Activated CD4-positive, alpha-beta T cell treated with anti-CD3 and anti-CD28 coated beads, Interleukin-2, Interleukin-4, amounts not matched to agents 100 ng/mL and 50 ng/mL, durations not matched to agents 16 hours and 8 hours (primary cell): ENCODE data around the gene MCEMP1.

ENCODE experiments used
- DNase-seq: peaks from one replicate; pipeline ENCODE4 v3.0.0-alpha.2; 2020; ENCODE audit warnings: low spot score

MCEMP1 gene, protein sequence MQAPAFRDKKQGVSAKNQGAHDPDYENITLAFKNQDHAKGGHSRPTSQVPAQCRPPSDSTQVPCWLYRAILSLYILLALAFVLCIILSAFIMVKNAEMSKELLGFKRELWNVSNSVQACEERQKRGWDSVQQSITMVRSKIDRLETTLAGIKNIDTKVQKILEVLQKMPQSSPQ

DNA sequence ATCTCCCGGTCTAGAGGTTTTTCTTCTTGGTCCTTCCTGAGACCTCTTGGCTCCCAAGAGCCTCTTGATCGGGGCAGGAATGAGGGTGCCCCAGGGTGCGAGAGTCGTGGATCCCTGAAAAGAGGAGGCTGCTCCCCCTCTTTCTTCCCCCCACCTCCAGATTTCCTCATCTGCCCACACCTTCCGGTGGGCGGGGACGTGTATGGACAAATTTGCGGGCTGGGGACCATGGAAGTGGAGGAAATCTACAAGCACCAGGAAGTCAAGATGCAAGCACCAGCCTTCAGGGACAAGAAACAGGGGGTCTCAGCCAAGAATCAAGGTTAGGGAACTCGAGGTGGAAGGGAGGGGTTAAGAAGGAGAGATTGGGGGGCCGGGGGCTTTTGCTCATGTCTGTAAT, at the start of gene MCEMP1:
Gene MCEMP1, plus strand, starts transcription at position 237 of the 400 bp plus-strand sequence. Its CDS starts 31 bp downstream, at position 268.
- DNase-seq: no peak

DNA sequence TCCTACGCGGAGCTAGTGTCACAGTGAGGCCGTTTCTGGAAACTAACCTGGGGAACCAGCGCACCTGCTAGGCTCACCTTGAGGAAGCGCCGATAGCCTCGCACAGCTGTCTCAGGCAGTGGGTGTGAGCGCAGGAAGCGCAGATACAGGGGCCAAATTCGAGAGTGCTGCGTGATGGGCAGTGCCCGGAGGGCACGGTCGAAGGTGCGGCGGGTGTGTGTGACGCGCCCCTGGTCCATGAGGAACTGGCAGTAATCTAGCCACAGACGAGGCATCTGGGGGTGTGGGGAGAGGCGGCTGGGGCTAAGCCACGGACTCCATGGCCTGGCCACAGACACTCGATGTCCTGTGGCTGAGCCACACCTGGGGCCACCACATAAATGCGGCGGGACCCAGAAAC, 49.7 kb upstream of the MCEMP1 start:
- no peak for DNase-seq

DNA sequence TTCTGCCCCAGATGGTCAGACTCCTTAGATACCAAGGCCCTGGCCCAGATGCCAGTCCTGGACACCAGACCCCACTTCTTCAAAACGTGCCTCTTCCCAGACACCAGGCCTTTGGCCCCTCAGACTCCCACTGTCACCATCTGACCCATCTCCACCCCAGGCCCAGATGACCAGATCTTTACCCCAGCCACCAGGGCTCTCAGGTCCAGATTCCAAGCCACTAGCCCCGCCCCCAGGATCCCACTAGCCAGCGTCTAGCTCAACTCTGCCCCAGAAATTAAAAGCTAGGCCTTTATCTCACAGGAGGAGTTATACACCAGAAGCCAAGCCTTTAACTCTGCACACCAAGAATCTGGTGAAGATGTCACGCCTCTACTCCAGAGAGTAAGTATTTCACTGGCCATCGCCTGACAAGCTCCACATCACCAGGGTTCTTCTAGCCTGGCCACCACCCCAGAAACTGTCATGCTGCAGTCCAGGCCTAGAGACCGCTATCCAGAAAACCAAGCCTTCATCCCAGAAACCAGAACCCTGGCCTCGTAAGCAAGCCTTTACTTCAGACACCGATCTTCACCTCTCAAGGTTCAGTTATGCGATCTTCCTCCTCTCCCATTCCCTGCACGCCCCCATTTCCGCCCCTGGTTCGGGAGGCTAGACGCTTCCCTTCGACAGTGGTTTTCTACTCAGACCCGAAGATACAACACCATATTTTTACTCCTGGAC, 48.1 kb upstream of the MCEMP1 start:
- DNase-seq: no peak

DNA sequence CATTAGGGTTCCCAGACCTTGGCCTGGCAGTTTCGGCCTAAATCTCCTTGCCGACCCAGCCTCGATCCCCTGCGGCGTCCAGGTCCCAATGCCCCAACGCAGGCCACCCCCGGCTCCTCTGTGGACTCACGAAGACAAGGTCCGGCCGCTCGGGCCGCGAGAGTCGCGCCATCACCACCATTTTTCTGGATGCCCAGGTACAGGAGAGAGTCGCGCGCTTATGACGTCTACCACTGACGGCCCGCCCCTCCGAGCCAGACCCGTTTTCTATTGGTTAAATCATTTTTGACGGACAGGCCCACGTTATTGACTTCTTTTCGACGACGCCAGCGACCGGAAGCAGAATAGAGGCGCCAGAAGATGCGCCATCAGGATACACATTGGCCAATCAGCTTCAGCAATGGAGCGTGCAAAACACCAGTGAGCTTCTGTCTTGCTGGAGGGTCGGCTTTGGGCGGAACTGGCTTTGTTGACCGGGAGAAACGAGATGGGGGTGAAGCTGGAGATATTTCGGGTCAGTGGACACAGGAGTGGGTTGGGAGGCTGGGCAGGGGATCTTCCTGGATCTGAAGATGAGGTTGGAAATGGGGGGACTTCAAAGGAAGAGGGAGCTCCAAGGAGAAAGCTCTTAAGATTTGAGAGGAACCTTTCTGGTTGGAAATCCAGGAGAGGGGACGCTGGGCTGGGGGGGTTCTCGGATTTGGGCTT, 47.4 kb upstream of the MCEMP1 start, which contains the start of the genes PET100 and XAB2:
Gene PET100, plus strand, starts transcription at position 447 of the 708 bp plus-strand sequence. Its CDS starts 41 bp downstream, at position 488.
Gene XAB2, minus strand, starts transcription at position 199 of the 708 bp plus-strand sequence. Its CDS starts 18 bp downstream, at position 181.
- DNase-seq: peak; percentile 98

DNA sequence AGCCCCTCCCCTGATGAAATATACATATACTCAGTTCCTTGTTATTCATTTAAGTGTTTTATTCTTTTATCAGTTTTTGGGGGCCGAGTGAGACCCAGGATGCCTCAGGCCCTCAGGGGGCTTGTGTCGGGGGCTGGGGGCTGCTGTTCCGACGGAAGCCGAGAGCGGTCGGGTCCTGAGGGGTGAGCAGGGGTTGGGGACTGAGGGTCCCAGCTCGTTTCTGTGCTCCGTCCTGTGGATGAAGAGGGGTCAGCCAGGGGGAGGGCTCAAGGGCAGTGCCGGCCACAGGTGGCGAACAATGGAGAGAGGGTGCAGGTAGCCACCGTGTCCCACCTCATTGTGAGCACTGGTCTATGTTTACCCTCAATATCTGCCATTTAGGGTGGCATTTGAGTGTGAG, 45.3 kb upstream of the MCEMP1 start:
- no peak for DNase-seq

DNA sequence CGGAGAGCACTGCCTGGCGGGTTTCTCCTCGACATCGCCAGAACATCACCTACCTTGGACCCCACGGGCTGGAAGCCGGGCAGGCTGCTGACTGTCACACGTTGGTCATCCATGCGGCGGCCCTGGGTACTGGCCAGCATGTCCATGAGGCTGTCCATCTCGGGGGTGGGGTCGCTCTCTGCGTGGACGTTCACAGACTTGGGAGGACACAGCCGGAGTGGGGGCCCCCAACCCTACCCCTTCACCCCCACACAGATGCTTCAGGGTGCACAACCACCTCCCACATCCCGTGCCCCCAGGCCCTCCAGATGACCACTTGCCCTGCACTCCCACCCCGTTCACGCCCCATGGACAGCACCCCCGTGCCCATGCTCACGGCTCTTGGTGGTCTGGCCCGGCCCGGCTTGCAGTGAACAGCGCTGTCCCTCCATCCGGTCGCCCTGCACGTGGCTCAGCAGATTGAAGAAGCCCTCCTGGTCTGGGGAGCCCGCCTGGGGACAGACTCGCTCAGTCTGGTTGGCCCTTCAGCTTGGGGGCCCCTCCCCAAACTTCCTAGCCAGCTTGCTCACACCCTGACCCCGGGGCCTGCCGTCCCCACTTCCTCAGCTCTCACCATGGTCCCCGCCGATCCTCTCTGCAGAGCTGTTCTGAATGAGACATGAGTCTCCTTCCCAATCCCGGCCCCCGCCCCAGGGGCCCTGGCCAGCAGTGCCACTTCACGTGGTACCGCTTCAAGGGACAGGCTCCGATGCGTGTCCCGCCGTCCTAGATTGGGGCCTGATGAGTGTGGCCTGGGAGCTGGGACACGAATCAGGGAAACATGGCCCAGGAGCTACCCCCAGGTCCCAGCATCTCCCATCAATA, 44.3 kb upstream of the MCEMP1 start:
- no peak for DNase-seq

DNA sequence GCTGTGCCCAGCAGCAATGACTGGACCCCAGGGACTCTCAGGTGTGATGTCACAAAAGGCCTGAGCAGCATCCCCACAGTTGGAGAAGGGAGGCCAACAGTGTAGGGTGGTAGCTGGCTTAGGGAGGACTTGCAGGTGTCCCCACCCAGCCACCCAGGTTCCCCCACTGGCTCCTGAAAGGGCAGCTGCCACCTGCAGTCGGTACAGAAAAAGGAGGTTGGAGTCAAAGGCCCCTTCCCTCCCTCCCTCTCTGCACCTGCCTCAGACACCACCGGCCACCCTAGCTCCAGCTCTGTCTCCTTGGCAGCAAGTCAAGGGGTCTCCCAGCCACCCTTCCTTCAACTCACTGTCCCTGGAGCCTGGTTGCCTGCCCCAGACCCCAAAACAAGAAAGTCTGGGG, 43.2 kb upstream of the MCEMP1 start, which contains the start of gene PCP2:
Gene PCP2, minus strand, starts transcription at position 22 of the 400 bp plus-strand sequence. CDS start 262 bp downstream, outside the sequence.
- DNase-seq: no peak

DNA sequence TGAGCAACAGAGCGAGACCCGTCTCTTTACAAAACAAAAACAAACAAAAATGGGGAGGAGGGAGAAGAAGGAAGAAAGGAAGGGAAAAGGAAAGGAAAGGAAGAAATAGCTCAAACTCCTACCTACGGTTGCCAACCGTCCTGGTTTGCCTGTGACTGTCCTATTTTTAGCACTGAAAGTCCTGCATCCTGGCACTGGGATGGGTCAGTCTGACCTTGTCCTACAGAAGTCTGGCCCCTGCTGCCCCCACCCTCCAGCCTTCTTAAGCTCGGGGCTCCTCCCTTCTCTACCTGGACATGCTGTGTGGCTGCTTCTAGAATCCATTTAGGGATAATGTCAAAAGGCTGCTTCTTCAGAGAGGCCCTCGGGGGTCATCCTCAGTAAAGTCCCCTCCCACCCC, 41.2 kb upstream of the MCEMP1 start:
- no peak for DNase-seq

DNA sequence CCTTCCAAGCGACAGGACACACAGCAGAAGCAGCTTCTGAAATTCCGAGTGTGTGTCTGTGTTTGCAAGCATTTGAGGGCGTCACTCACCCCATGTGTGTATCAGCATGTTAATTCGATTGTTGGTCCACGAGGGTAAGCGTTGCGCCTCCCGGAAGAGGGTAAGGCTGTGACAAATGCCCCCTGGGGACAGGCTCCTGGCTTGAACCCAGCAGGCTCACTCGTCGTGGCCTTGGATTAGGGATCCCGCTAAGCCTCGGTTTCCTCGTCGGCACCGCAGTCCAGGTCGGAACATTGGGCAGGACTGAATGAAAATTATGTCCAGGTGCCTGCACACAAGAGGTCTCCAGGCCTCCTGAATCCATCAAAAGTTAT, 40.6 kb upstream of the MCEMP1 start:
- no peak for DNase-seq

DNA sequence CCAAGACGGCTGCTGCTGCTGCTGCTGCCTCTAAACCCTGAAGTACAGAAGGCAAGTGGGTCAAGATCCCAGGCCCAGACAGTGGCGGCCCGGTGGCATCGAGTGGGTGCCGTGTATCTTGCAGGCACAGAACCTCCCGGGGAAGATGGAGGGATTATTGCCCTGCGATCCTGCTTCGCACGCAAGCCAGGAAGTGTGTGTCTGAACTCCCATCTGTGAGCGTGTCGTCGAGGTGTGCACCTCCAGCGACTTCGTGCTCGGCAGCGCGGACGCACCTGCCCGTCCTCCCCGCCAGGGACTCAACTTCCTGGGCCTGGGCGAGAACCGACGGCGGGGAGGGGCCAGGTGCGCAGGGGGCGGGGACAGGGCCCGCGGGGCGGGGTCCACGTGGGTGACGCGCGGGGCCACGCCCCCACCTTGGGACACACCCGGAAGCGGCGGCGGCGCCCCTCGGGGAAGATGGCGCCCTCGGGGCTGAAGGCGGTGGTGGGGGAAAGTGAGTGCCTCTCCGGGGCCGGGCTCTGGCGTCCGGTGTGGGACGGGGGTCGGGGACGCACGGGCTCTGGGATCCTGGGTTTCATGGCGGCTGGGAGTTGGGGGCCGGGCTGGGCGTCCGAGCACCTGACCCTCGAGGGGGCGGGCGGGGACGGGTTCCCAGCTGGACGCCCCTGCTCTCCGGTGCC, 40.1 kb upstream of the MCEMP1 start, which contains the start of gene STXBP2:
Gene STXBP2, plus strand, starts transcription at position 420 of the 683 bp plus-strand sequence. Its CDS starts 40 bp downstream, at position 460.
- peak; percentile 91 for DNase-seq

DNA sequence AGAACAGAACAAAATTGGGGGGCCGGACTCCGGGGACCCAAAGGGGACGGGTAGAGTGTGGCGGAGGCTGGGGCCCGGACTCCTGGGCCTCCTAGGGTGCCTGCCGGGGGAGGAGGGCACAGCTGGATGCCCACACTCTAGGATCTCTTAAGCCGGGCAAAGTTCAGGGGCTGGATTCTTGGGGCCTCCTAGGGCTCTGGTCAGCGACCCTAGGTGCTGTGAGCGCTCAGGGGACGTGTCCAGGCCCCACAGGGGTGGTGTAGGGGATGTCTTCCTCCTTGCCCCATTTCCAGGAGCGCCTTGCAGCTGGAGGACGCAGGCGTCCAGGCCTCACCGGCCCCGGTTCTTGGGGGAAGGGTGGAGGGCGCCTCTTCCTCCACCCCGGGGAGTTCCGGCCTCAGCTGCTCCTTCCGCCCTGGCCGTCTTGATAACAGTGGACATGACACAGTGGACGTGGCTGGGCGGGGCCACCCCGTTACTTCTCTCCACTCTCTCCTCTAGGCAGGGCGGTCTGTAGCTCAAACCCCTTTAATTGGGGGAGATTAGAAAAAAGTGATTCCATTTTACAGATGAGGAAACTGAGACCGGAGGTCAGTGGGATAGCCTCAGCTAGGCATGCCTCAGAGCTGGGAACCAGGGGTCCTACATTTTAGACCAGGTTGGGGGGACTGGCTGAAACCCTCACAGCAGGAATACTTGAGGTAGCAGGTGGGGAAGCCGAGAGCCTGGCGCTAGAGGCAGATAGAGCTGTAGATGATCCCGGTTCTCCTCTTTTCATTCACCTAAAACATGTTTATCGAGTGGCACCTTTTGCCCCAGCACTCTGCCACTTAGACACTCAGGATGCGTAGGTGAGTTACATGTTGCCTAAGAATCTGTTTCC, 39.3 kb upstream of the MCEMP1 start:
- DNase-seq: no peak

DNA sequence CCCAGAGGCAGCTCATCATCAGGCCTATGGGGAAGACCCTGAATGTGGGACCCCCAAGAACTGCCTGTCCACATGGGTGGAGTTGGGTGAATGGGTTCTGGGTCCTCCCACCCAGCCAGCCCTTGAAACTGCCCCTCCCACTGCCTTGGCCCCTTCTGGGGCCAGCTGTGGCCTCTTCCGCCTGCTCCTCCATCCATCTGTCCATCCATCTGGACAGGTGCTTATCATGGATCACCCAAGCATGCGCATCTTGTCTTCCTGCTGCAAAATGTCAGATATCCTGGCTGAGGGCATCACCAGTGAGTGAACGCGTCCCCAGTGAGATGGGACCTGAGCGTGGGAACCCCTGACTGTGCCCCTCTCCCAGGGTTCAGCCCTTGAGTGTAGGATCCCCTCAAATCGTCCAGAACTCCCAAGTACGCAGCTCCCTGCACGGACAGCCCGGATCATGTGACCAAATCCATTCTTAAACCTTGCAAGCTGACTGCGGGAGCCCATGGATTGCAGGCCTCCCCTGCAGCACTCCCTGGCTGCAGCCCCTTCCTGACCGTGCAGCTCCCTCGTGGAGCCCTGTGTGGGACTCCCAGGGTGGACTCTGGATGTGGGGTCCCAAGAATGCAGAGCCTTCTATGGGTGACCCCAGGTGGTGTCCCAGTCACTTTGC, 38.0 kb upstream of the MCEMP1 start:
- no peak for DNase-seq

DNA sequence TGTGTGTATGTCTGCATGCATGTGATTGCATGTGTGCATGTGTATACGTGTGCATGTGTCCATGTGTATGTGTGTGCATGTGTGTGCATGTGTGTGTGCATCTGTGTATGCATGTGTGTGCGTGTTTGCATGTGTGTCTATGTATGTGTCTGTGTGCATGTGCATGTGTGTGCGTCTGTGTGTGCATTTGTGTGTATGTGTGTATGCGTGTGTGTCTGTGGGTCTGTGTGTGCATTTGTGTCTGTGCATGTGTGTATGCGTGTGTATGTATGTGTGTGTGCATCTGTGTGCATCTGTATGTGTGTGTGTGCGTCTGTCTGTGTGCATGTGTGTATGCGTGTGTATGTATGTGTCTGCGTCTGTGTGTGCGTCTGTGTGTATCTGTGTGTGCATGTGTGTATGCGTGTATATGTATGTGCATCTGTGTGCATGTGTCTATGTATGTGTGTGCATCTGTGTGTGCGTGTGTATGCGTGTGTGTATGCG, 37.0 kb upstream of the MCEMP1 start:
- no peak for DNase-seq

DNA sequence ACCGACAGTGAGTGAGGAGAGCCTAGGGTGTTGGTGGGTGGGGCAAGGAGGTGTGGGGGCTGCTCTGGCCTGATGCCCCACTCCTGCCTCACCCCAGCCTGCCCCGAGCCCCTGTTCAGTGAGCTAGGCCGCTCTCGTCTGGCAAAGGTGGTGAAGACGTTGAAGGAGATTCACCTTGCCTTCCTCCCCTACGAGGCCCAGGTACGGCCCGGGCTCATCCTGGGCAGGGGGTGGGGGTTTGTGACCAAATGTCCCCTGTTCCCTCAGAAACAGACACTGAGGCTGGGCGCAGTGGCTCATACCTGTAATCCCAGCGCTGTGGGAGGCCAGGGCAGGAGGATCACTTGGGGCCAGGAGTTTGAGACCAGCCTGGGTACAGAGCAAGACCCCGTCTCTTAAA, 36.1 kb upstream of the MCEMP1 start:
- no peak for DNase-seq

DNA sequence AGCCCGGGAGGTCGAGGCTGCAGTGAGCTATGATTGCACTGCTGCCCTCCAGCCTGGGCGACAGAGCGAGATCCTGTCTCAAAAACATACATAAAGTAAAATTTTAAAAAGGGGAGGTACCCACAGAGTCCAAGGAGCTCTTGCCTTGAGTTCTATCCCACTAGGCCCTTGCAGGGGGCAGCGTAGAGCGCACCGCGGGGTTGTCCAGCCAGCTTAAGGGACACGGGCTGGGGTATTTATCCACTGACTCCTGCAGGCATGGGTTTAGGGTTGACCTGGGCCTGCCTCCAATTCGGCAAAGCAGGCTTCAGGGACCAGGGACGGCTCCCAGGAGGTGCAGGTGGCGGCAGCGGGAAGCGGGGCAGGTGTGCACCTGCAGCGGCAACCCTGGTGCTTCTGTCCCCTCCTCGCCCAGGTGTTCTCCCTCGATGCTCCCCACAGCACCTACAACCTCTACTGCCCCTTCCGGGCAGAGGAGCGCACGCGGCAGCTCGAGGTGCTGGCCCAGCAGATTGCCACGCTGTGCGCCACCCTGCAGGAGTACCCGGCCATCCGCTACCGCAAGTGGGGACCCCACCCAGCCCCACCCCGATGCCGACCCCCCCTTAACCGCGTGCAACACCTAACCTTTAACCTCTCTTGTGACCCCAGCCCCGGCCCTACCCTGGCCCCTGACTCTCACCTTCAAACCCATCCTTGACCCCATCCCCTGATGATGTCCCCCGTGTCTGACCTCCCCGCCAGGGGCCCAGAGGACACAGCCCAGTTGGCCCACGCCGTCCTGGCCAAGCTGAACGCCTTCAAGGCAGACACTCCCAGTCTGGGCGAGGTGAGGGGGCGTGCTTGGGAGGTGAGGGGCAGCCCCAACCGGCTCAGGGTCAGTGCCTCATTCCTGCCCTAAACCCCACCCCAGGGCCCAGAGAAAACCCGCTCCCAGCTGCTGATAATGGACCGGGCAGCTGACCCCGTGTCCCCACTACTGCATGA, 35.3 kb upstream of the MCEMP1 start:
- DNase-seq: no peak

DNA sequence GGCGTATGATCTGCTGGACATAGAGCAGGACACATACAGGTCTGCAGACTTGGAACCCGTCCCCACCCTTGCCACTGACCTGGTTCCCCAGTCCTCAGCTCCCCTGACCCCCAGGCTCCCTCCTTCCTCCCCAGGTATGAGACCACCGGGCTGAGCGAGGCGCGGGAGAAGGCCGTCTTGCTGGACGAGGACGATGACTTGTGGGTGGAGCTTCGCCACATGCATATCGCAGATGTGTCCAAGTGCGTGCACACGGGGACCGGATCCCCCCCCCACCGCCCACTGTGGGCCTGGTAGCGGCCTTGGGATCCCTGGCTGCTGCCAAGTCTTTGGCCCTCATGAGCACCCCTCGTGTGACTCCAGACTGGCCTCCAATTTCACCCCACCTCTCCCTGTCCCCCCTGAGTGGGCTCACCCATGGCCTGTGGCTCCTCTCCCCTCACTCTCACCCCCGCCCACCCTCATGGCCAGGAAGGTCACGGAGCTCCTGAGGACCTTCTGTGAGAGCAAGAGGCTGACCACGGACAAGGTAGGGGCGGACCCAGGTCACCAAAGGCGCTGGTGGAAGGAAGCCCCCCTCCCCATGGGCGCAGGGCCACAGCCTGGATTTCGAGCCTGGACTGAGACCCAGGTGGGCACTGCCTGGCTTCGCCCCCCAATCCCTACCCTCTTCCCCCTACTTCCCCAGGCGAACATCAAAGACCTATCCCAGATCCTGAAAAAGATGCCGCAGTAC, 34.4 kb upstream of the MCEMP1 start:
- DNase-seq: no peak

DNA sequence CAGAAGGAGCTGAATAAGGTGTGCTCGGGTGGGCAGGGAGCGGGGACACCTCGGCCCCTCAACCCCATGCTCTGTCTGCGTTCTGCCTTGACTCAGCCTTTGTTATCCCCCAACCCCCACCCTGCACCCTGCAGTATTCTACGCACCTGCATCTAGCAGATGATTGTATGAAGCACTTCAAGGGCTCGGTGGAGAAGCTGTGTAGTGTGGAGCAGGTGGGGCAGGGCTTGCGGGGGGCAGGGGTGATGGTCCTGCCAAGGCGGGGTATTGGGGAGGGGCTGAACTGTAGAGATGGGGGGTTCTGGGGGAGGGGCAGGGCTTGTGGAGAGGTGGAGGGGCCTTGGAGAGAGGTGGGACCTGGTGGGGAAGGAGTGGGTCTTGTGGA, 33.9 kb upstream of the MCEMP1 start:
- DNase-seq: no peak
